H9 (cell line): ENCODE results near the gene COPS9. TPM values are rescaled to one million over a fixed set of nuclear protein-coding genes. Genes with fewer than 3 reads are reported as not detected.

ENCODE experiments used
- DNase-seq: peaks from one replicate; pipeline ENCODE4 v3.0.0-alpha.2; 2017
- H2AFZ ChIP-seq: one replicate; pipeline ENCODE4 v1.6.1; 2013; ENCODE audit warnings: mild to moderate bottlenecking, low read length, control low read depth, moderate library complexity
- H2AK5ac ChIP-seq: 2 replicates; pipeline ENCODE4 v1.6.1; 2013; ENCODE audit warnings: low read length, control low read depth, mixed read lengths; ENCODE audit not compliant: insufficient read length
- H2BK120ac ChIP-seq: one replicate; pipeline ENCODE4 v1.6.1; 2013; ENCODE audit warnings: low read depth, mild to moderate bottlenecking, low read length, control low read depth, inconsistent platforms; ENCODE audit not compliant: poor library complexity, severe bottlenecking
- H2BK12ac ChIP-seq: 2 replicates; pipeline ENCODE4 v1.6.1; 2013; ENCODE audit warnings: low read length, control low read depth, mixed read lengths, low read depth; ENCODE audit not compliant: insufficient read length
- H2BK15ac ChIP-seq: 2 replicates; pipeline ENCODE4 v1.6.1; 2013; ENCODE audit warnings: low read depth, low read length, control low read depth
- H2BK20ac ChIP-seq: one replicate; pipeline ENCODE4 v1.6.1; 2013; ENCODE audit warnings: low read depth, mild to moderate bottlenecking, low read length, control low read depth, inconsistent platforms; ENCODE audit not compliant: poor library complexity, severe bottlenecking
- H2BK5ac ChIP-seq: 2 replicates; pipeline ENCODE4 v1.6.1; 2013; ENCODE audit warnings: low read length, control low read depth, mixed read lengths; ENCODE audit not compliant: insufficient read length
- H3K14ac ChIP-seq: 2 replicates; pipeline ENCODE4 v1.6.1; 2013; ENCODE audit warnings: low read length, control low read depth; ENCODE audit not compliant: insufficient read depth
- H3K18ac ChIP-seq: 2 replicates; pipeline ENCODE4 v1.6.1; 2013; ENCODE audit warnings: low read depth, mild to moderate bottlenecking, mixed read lengths, low read length, control low read depth; ENCODE audit not compliant: insufficient read length
- H3K23ac ChIP-seq: 2 replicates; pipeline ENCODE4 v1.6.1; 2013; ENCODE audit warnings: low read length, control low read depth, mixed read lengths, low read depth; ENCODE audit not compliant: insufficient read length
- H3K23me2 ChIP-seq: 2 replicates; pipeline ENCODE4 v1.6.1; 2013; ENCODE audit warnings: low read depth, mild to moderate bottlenecking, mixed read lengths, low read length, control low read depth; ENCODE audit not compliant: insufficient read length, poor library complexity, severe bottlenecking
- H3K27ac ChIP-seq: 2 replicates; pipeline ENCODE4 v1.5.1; 2013; ENCODE audit warnings: low read length, control low read depth, mixed read lengths, low read depth; ENCODE audit not compliant: insufficient read length
- H3K27me3 ChIP-seq: 2 replicates; pipeline ENCODE4 v1.6.1; 2013; ENCODE audit warnings: low read length, control low read depth, inconsistent platforms; ENCODE audit not compliant: insufficient read depth
- H3K4ac ChIP-seq: 2 replicates; pipeline ENCODE4 v1.6.1; 2013; ENCODE audit warnings: low read depth, mild to moderate bottlenecking, control low read depth, inconsistent platforms, low read length, moderate library complexity
- H3K4me1 ChIP-seq: 2 replicates; pipeline ENCODE4 v1.6.1; 2013; ENCODE audit warnings: low read length, control low read depth, inconsistent platforms; ENCODE audit not compliant: insufficient read depth
- H3K4me2 ChIP-seq: 2 replicates; pipeline ENCODE4 v1.6.1; 2013; ENCODE audit warnings: low read length, control low read depth, mixed read lengths; ENCODE audit not compliant: insufficient read length, insufficient read depth
- H3K56ac ChIP-seq: 2 replicates; pipeline ENCODE4 v1.6.1; 2013; ENCODE audit warnings: low read depth, mild to moderate bottlenecking, mixed read lengths, low read length, control low read depth; ENCODE audit not compliant: insufficient read length
- H3K79me1 ChIP-seq: 2 replicates; pipeline ENCODE4 v1.6.1; 2013; ENCODE audit warnings: low read depth, mild to moderate bottlenecking, moderate library complexity, low read length, control low read depth, inconsistent platforms; ENCODE audit not compliant: insufficient read depth, poor library complexity, severe bottlenecking
- H3K79me2 ChIP-seq: 2 replicates; pipeline ENCODE4 v1.6.1; 2013; ENCODE audit warnings: low read length, control low read depth, inconsistent platforms; ENCODE audit not compliant: insufficient read depth
- H3K9ac ChIP-seq: 2 replicates; pipeline ENCODE4 v1.6.1; 2013; ENCODE audit warnings: low read length, control low read depth, mixed read lengths; ENCODE audit not compliant: insufficient read length; ENCODE audit errors: extremely low read depth
- H3K9me3 ChIP-seq: one replicate; pipeline ENCODE4 v1.6.1; 2013; ENCODE audit warnings: low read depth, low read length, inconsistent platforms; ENCODE audit not compliant: control insufficient read depth
- H3T11ph ChIP-seq: one replicate; pipeline ENCODE4 v1.6.1; 2013; ENCODE audit warnings: mild to moderate bottlenecking, low read length, control low read depth, inconsistent platforms
- H4K20me1 ChIP-seq: one replicate; pipeline ENCODE4 v1.6.1; 2013; ENCODE audit not compliant: control insufficient read depth, insufficient read length, insufficient read depth
- H4K5ac ChIP-seq: 2 replicates; pipeline ENCODE4 v1.6.1; 2013; ENCODE audit warnings: low read depth, mild to moderate bottlenecking, mixed read lengths, low read length, control low read depth; ENCODE audit not compliant: insufficient read length
- H4K8ac ChIP-seq: replicated peaks from 2 replicates; pipeline ENCODE4 v1.6.1; 2013; ENCODE audit warnings: low read length, control low read depth, mixed read lengths, low read depth; ENCODE audit not compliant: insufficient read length
- H4K91ac ChIP-seq: 2 replicates; pipeline ENCODE4 v1.6.1; 2013; ENCODE audit warnings: low read depth, mild to moderate bottlenecking, moderate library complexity, mixed read lengths, low read length, control low read depth; ENCODE audit not compliant: insufficient read length
- H3K27ac Mint-ChIP-seq, 3 experiments: 2 replicates in 2 of 3; 3 replicates in 1 of 3; pipeline ENCODE4 v1.8.0; 2020 to 2021; ENCODE audit warnings: mixed read lengths in 3 of 3, mild to moderate bottlenecking in 1 of 3, moderate library complexity in 1 of 3
- H3K27me3 Mint-ChIP-seq: 2 replicates; pipeline ENCODE4 v1.8.0; 2021; ENCODE audit warnings: low read depth, mild to moderate bottlenecking, moderate library complexity, mixed read lengths
- H3K36me3 Mint-ChIP-seq, 3 experiments: 2 replicates in 2 of 3; 3 replicates in 1 of 3; pipeline ENCODE4 v1.8.0; 2020 to 2021; ENCODE audit warnings: low read depth in 3 of 3, mixed read lengths in 3 of 3; ENCODE audit not compliant: insufficient read depth in 1 of 3
- H3K4me1 Mint-ChIP-seq, 2 experiments: 2 replicates each; pipeline ENCODE4 v1.8.0; 2020; ENCODE audit warnings: mixed read lengths in 2 of 2
- H3K4me3 Mint-ChIP-seq, 2 experiments: 2 replicates in 1 of 2; 3 replicates in 1 of 2; pipeline ENCODE4 v1.8.0; 2020 to 2021; ENCODE audit warnings: mild to moderate bottlenecking in 2 of 2, mixed read lengths in 2 of 2, moderate library complexity in 1 of 2
- H3K9me3 Mint-ChIP-seq, 2 experiments: 2 replicates in 1 of 2; 3 replicates in 1 of 2; pipeline ENCODE4 v1.8.0; 2020; ENCODE audit warnings: mild to moderate bottlenecking in 2 of 2, mixed read lengths in 2 of 2, moderate library complexity in 1 of 2
- CTCF ChIP-seq: fragments of 200-600 bp; sonication (generic); conservative IDR thresholded peaks from 3 replicates; pipeline ENCODE4 v1.8.0; 2021; ENCODE audit warnings: antibody characterized with exemption, mild to moderate bottlenecking
- WGBS: extraction: QIAGEN DNeasy Blood & Tissue Kit; methylation state at CpG from one replicate; pipeline ENCODE4 v1.1.7; 2013; ENCODE audit warnings: missing lambda C conversion rate, low lambda C conversion rate, mixed read lengths; ENCODE audit not compliant: insufficient read length; ENCODE audit errors: extremely low coverage; 5-methylcytosine and 5-hydroxymethylcytosine counted together
- total RNA-seq: library from RNA; stranded (reverse); gene quantifications from 2 replicates; pipeline ENCODE4 v1.2.1, GENCODE V29; 2021

COPS9 gene
- total RNA-seq, 1 experiment from 2014 or later: 142 TPM

DNA sequence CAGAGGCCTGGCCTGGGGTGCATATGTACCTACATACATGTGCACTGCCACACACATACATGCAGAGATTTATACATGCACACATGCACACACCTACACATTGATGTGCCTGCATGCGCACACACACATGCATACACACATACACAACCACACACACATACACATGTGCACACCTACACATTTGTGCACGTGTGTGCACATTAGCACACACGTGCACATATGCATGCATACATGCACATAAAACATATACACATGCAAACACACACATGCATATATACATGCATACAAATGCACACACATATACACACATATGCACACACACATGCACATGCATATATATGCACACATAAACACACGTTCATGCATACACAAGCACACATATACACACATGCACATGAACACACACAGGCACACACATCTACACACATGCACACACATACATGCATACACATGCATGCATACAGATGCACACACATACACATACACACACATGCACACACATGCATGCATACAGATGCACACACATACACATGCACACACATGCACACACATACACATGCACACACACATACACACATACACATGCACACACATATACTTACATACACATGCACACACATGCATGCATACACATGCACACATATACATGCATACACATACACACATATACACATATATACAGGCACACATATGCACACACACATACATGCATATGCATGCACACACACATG lies 27.9 kb upstream of the COPS9 start:
- H2BK5ac ChIP-seq: no peak overlapping the region
- no peak overlapping the region for H4K5ac ChIP-seq
- H3K4ac ChIP-seq: no peak overlapping the region
- no peak overlapping the region for H2BK15ac ChIP-seq
- no peaks in the 10 kb centered on the region for H3K79me2 ChIP-seq
- no peak overlapping the region for H3K18ac ChIP-seq
- no peaks in the 10 kb centered on the region for H3K27me3 ChIP-seq
- no peak overlapping the region for H3T11ph ChIP-seq
- H2AFZ ChIP-seq: no peak overlapping the region
- H2BK20ac ChIP-seq: no peak overlapping the region
- no peak overlapping the region for H3K56ac ChIP-seq
- H3K4me1 ChIP-seq: no peaks in the 10 kb centered on the region
- no peak overlapping the region for H3K4me2 ChIP-seq
- H3K36me3 Mint-ChIP-seq: no peaks in the 10 kb centered on the region
- no peaks in the 10 kb centered on the region for H3K79me1 ChIP-seq
- H3K27me3 Mint-ChIP-seq: peaks cover 21% of the 10 kb centered on the region
- no CpG with 5 or more reads among the region's 4 CpGs for WGBS
- H3K4me3 Mint-ChIP-seq: no peak overlapping the region
- H2BK120ac ChIP-seq: no peak overlapping the region
- no peaks in the 10 kb centered on the region for H3K9me3 ChIP-seq
- no peak overlapping the region for H3K27ac Mint-ChIP-seq
- H3K27ac ChIP-seq: no peak overlapping the region
- no peak for DNase-seq
- TF ChIP-seq CTCF: no peak
- no peak overlapping the region for H4K91ac ChIP-seq
- no peak overlapping the region for H3K9ac ChIP-seq
- H3K14ac ChIP-seq: no peak overlapping the region
- no peaks in the 10 kb centered on the region for H3K23me2 ChIP-seq
- peaks cover 0 to 2% of the 10 kb centered on the region in 2 experiments; a peak in 1 of 4 replicates for H3K4me1 Mint-ChIP-seq
- H3K23ac ChIP-seq: no peak overlapping the region
- H3K9me3 Mint-ChIP-seq: peaks cover 0 to 11% of the 10 kb centered on the region in 2 experiments; a peak in 3 of 5 replicates
- H4K8ac ChIP-seq: no peak overlapping the region
- H4K20me1 ChIP-seq: no peaks in the 10 kb centered on the region
- no peak overlapping the region for H2AK5ac ChIP-seq
- H2BK12ac ChIP-seq: no peak overlapping the region
